HL-60/S4 (cell line): ENCODE results near the gene ADAMTS17.
"Not testable (repeated sequence)": the region's sequence is repeated elsewhere in the genome, so short reads cannot be mapped to it uniquely, and the experiment has no call there.

ENCODE experiments used
- in situ Hi-C: fragments of 300-500 bp; cut with MboI; formaldehyde crosslinking; loops from 2 replicates; pipeline ENCODE4 v1.14.3; 2022; ENCODE audit warnings: low sequenced_read_pairs

ADAMTS17 gene

DNA sequence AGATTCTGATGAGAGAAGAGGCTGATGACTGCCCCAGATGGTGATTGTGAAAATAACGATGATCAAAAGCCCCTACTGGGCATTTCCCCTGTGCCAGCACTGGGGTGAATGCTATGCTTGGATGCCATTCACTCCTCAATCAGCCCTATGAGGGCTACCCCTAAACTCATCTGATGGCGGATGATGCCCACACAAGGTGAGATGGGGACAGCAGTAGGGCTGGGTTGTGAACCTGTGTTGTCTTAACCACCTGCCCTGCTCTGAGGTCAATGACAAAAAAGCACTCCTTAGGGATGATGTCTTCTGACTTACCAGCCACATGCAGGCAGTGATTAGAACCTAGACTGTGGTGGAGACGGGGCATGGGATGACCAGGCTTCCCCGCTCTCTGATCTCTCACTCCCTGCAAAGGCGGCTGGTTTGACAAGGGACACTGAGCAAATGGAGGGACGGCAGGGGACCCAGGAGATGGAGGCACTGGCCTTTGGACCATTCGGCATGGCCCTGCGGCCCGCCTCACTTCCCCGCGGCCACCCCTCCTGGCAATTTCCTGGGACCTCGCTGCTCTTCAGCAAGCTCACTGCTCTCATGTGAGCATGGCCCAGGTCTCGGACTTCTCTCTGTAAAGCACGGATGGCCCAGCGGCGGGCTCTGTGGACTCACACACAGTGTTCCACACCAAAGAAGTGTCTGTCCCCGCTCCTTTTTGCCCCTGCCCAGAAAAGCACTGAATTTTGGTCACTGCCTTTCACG, 357.1 kb downstream of the ADAMTS17 start:
- in situ Hi-C loops: no loop called here

- in situ Hi-C loops: no loop called here
Measured at GRCh38 chr15:99983886-99984286, 357.9 kb downstream of the ADAMTS17 start.

- in situ Hi-C loops: no loop called here
Measured at GRCh38 chr15:99983171-99983885, 358.4 kb downstream of the ADAMTS17 start.

- in situ Hi-C loops: no loop called here
Measured at GRCh38 chr15:99982662-99983061, 359.1 kb downstream of the ADAMTS17 start.

DNA sequence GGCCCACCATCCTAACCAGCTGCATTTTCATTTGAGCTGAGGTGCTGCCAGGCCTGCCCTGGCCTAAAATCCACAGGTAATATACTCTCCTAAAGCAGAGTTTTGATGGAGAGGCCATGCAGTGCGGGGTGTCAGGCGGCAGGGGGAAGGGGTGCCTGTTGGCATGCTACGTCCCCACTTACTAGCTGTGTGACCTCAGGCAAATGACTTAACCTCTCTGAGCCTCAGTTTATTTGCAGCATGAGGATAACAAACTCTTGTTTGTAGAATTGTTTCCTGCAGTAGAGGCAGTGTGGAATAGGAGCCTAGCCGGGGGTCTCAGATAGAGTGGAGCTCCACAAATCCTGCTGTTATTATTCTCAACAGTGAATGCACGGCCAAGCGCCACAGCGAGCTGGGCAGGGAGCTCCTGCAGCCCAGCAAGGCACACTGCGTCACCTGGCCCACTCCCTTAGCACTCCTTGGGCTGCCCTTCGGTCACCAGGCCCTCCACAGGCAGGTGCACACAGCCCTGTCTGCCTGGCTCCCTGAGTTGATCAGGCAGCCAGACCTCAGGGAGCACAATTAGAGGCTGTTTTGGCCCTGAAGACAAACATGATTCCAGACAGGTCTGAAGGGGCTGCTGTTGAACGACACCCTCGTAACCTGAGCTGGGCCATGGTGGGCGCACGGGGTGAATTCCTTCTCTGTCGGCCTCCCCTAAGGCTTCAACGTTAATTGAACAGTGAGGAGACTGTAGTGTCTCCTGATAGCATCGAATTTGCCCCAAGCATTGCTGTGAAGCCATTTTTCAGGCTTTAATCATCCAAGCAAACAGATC, 359.7 kb downstream of the ADAMTS17 start:
- in situ Hi-C loops: no loop called here

DNA sequence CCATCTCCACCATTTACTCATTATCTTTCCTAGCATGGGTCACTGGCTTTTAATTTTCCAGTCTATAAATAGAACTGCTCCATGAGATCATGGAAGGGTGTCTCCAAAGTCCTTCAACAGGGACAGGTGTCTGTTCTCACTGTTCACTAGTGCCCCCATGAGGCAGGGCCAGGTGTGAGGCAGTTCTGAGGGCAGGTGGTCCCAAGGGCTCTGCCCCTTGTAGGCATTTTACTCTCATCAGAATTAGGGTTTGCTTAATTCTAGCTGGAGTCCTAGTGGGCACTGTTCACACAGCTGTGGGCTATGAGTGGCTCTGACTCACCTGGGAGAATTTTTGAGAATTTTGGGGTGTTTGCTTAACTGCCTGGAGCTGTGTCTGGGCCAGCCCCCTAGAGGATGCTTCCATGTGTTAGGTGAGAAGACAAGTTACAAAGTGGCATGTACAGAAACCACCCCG, 360.6 kb downstream of the ADAMTS17 start:
- in situ Hi-C loops: no loop called here

GRCh38 chr15:99980752-99981151, 361.0 kb downstream of the ADAMTS17 start:
- in situ Hi-C loops: no loop called here

DNA sequence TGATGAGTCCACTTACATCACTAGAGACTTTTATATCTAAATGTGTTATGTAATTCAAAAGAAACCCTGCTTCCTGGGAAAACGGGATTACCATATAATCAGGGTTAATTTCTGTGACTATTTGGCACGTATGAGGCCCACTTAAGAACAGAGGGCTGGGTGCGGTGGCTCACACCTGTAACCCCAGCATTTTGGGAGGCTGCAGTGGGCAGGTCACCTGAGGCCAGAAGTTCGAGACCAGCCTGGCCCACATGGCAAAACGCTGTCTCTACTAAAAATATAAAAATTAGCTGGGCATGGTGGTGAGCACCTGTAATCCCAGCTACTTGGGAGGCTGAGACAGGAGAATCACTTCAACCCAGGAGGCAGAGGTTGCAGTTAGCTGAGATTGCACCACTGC, 361.9 kb downstream of the ADAMTS17 start:
- in situ Hi-C loops: not testable (repeated sequence)

DNA sequence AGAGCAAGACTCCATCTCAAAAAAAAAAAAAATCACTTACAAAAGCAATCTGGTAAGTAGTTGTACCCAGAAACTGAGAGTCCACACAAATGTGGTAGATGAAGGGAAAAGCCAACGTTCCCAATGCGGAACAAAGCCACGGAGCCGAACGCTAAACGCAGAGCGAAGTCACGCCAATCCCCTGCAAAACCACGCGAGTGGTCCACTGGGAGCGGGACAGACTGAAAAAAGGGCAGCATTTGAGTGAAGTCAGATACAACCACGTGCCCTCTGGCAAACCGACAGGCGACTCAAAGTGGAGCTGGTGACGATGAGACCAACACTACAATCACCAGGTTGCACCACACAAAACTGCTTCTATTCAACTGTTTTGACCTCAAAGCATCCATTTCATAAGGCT, 362.4 kb downstream of the ADAMTS17 start:
- in situ Hi-C loops: no loop called here

DNA sequence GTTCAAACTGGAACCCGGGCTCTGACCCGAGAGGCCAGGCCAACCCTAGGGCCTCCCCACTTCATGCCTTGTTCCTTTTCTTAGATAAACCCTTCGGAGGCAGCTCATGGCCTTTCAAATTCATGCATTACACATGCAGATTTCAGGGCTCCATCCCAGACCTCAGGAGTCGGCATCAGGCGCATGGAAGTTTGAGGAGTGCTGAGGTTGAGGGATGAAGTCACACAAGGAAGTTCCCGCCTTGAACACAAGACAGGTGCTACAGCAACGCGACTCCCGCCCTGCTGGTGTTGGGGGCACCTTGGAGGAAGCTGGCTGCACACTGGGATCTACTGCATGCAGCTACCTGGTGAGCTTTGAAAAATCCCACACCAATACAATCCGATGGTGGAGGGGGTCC, 363.3 kb downstream of the ADAMTS17 start:
- in situ Hi-C loops: no loop called here

GRCh38 chr15:99977929-99978328, 363.8 kb downstream of the ADAMTS17 start:
- in situ Hi-C loops: no loop called here

- in situ Hi-C loops: no loop called here
Measured at GRCh38 chr15:99976811-99977271, 364.9 kb downstream of the ADAMTS17 start.

- in situ Hi-C loops: no loop called here
Measured at GRCh38 chr15:99976000-99976399, 365.8 kb downstream of the ADAMTS17 start.

DNA sequence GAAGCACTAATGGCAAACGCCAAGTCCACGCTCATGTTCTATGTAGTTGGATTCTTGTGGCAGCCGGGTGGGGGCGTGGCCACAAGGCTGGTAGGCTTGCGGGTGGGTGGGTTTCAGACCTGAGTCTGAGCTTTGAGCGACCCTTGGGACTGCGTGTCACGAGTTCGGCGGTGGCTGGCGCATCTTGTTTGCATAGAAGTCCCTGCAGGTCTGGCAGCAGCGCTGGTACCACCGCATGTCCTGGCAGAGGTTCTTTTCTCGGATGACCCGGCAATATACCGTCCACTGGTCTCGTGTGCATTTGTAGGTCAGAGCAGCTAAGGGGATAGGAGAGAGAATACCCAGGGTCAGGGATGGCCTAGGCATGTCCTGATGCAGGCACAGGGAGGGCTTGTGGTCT, 367.5 kb downstream of the ADAMTS17 start:
- in situ Hi-C loops: no loop called here

DNA sequence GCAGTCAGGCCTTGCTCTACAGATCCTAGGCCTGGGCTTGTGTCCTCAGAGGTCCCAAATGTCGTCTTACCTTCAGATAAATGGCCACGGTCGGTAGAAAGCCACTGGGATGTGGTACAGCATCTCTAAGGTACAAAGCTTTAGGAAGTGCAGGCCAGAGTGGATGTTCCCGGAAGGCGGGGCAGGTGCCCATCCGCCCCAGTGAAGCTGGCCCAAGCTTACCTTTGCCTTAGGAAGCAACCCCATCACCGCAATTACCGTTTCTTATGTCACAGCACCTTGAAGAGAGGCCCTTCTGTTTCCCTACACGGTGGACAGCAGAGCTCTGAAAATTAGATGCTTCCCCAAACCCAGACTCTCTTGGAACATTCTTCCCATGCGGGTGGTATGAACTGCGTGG, 368.4 kb downstream of the ADAMTS17 start:
- in situ Hi-C loops: no loop called here

DNA sequence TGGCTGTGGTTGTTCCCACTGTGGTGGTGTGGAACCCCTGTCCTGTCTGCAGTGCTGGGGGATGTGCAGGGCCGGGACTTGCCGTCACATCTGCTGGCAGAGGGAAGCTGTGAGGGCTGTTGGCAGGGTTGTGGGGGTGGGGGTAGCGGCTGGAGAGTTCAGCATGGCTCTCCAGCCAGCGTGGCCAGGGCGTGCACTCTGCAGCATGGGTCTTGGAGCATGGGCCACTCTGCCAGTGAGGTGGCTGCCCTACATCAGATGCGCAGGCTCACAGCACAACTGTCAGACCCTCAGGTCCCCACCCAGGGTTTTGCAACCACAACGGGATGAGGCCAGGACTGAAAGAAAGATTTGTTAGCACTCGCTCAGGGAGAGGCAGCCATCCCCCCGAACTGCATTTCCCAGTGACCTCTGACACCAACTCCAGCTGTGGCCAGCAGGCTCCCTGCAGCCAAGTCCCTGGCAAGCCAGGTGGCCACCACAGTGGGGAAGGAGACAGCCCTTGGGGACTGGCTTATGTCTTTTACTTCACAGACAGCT, 370.8 kb downstream of the ADAMTS17 start:
- in situ Hi-C loops: no loop called here

GRCh38 chr15:99969261-99969920, 372.4 kb downstream of the ADAMTS17 start:
- in situ Hi-C loops: no loop called here

DNA sequence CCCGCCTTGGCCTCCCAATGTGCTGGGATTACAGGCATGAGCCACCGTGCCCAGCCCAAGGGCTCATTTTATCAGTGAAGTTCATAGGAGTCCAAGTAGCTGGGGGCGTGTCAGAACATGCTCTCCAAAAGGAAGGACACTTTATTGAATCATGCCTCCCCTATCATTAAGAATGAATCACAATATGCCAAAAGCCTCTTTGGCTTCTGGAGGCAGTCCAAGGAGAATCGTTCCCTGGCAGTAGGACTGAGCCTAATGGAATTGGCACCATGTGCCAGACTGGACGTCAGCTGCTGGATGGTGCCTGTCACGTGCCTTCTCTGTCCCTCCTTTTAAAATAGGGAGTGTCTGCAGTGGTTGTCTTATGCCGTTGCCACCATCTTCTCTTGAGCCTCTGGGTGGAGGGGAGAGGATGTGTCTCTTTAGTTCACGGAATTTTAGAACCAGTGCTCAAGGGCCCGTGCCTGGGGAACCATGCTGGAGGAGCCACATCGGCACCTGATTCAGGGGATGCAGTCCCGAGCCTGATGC, 373.9 kb downstream of the ADAMTS17 start:
- in situ Hi-C loops: no loop called here

DNA sequence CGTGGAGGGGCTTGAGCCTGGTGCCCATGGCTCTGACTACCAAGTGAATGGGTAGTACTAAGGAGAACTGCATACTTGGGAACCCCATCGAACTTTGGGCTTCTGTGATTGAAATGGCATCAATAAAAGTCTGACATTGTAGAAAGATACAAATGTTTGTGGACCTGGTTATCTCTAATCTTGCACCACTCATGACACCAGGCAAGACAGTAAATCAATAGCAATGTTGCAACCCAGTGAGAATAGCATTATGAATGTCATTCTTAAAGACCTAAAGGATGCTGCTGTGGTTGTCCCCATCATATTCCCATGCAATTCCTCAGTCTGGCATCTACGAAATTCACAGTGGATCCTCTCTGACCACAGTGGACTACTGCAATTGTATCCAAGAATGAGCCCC, 375.0 kb downstream of the ADAMTS17 start:
- in situ Hi-C loops: no loop called here

- in situ Hi-C loops: no loop called here
Measured at GRCh38 chr15:99965376-99965775, 376.4 kb downstream of the ADAMTS17 start.
